Ovary (tissue), 9 donors: ENCODE measurements around the gene SHISA6. TPM values are rescaled to one million over a fixed set of nuclear protein-coding genes. Genes with fewer than 3 reads are reported as not detected.

Source experiments
- DNase-seq, 5 donors: peaks; one replicate each; pipeline ENCODE4 v3.0.0-alpha.2; 2019 to 2020
- H3K27ac ChIP-seq, 2 donors: fragments of 200-600 bp; one replicate each; pipeline versions ENCODE4 v1.5.1 to v1.8.0; 2019 to 2022
- H3K27me3 ChIP-seq: fragments of 200-600 bp; one replicate; pipeline ENCODE4 v1.8.0; 2022
- H3K36me3 ChIP-seq: fragments of 200-600 bp; sonication (generic); one replicate; pipeline ENCODE4 v1.5.1; 2019
- H3K4me1 ChIP-seq: one replicate; pipeline ENCODE4 v1.8.1; 2013; ENCODE audit warnings: mild to moderate bottlenecking, moderate library complexity; ENCODE audit not compliant: insufficient read depth
- H3K4me3 ChIP-seq: fragments of 200-600 bp; sonication (generic); one replicate; pipeline ENCODE4 v1.5.1; 2017
- H3K9me3 ChIP-seq, 2 donors: fragments of 200-600 bp in 1 of 2; sonication (generic) in 1 of 2; one replicate each; pipeline versions ENCODE4 v1.5.1 to v1.8.1; 2013 to 2019; ENCODE audit warnings: mild to moderate bottlenecking in 1 of 2, moderate library complexity in 1 of 2
- CTCF ChIP-seq, 3 donors: fragments of 450-650 bp in 2 of 3; fragments of 200-600 bp in 1 of 3; IDR thresholded peaks; one replicate each; pipeline versions ENCODE4 v1.5.1 to v1.8.0; 2016 to 2022; ENCODE audit warnings: antibody characterized with exemption in 3 of 3, mild to moderate bottlenecking in 1 of 3
- EP300 ChIP-seq: sonication (generic); formaldehyde crosslinking; IDR thresholded peaks from one replicate; pipeline ENCODE4 v1.6.1; 2017; ENCODE audit warnings: antibody characterized with exemption
- POLR2A ChIP-seq: fragments of 450-650 bp; IDR thresholded peaks from one replicate; pipeline ENCODE4 v1.6.1; 2017; ENCODE audit warnings: antibody characterized with exemption, mild to moderate bottlenecking, moderate library complexity
- WGBS, 3 donors: extraction: QIAGEN DNeasy Blood & Tissue Kit in 1 of 3; methylation state at CpG; one replicate each; pipeline versions ENCODE4 v1.1.5 to v1.1.7; 2013 to 2017; 5-methylcytosine and 5-hydroxymethylcytosine counted together
- intact Hi-C, 4 donors: fragments of 100-400 bp; cut with DNase I; formaldehyde crosslinking; loops; one replicate each; pipeline versions ENCODE4 v1.11.0 to v1.15.1; 2022 to 2023
- polyA plus RNA-seq, 2 donors: library from polyadenylated mRNA; stranded (reverse); fragments of 200-250 nt in 1 of 2; fragments of 350-450 nt in 1 of 2; fragmentation: Illumina TruSeq in 1 of 2; extraction: RNeasy Lipid Tissue Mini Kit (QIAGEN cat#74804) in 1 of 2; gene quantifications; one replicate each; pipeline ENCODE4 v1.2.3, GENCODE V29; 2013 to 2014
- total RNA-seq, 7 donors: library from RNA; depleted of rRNA in 2 of 7; stranded (reverse); fragments of >200 nt in 2 of 7; fragmentation: NEBNext Ultra II Directional in 3 of 7; extraction: Animal tissue kit (Norgen Biotek cat#: 25700) in 3 of 7; gene quantifications; one replicate each; pipeline versions ENCODE4 v1.1.0 to v1.2.4, GENCODE V29; 2016 to 2023
- donor health status: DM: no; HTN: no; CAD: no; lungs with moderate emphysema.
- donor health status: DM: no; HTN: no; CAD: no.
- donor health status: Bipolar disorder and iron deficiency.
- donor health status: DM: yes; HTN: yes; CAD: no.
- donor health status: DM: no; HTN: no; CAD: no.
- donor health status: DM: yes; HTN: yes; CAD: no.

Gene SHISA6
- total and polyA plus RNA-seq, 9 donors = 0.10 to 1.5 (median 0.38) TPM

- intact Hi-C loops = no loop called here
- H3K9me3 ChIP-seq = no peaks in the 10 kb centered on the region
- no peak for DNase-seq
- no peak for TF ChIP-seq CTCF (IDR thresholded peaks at IDR 0.05)
- TF ChIP-seq POLR2A = no peak
- TF ChIP-seq EP300 = no peak
- H3K27me3 ChIP-seq = no peaks in the 10 kb centered on the region
- no peak overlapping the region for H3K4me3 ChIP-seq
- no peaks in the 10 kb centered on the region for H3K36me3 ChIP-seq
- no peak overlapping the region for H3K27ac ChIP-seq
- no peaks in the 10 kb centered on the region for H3K4me1 ChIP-seq
- 34 to 64% (median 63%) methylated on average over 4 of the region's 4 CpGs for WGBS, 3 donors
Measured at GRCh38 chr17:11565591-11565990, 324.6 kb downstream of the SHISA6 start.

- no peaks in the 10 kb centered on the region for H3K36me3 ChIP-seq
- no peak overlapping the region for H3K27ac ChIP-seq
- TF ChIP-seq CTCF (IDR thresholded peaks at IDR 0.05) (no peak), POLR2A (no peak), EP300 (no peak)
- no peaks in the 10 kb centered on the region for H3K27me3 ChIP-seq
- H3K9me3 ChIP-seq = no peaks in the 10 kb centered on the region
- no peak overlapping the region for H3K4me3 ChIP-seq
- intact Hi-C loops = no loop called here
- no peaks in the 10 kb centered on the region for H3K4me1 ChIP-seq
- 76 to 84% (median 76%) methylated on average over 3 of the region's 3 CpGs for WGBS, 3 donors
- DNase-seq = no peak
Measured at GRCh38 chr17:11578998-11579397, 338.0 kb downstream of the SHISA6 start.

DNA sequence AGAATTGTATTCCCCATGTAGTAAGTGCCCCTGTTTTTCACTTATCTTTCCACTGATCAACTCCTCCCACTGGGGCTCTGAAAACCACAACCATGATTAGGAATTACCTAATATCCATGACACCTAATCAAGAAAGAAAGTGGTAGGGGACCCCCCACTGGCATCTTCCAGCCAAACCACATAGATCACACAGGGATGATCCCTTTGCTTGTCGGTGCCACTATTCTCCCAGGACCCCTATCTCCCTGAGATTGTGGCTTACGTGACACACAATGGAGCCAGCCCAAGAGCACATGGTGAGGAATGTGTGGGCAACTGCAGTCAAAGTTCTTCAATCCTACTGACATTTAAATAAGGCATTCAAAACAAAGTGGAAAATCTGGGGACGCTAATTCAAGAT lies 339.7 kb downstream of the SHISA6 start:
- Histone ChIP-seq H3K4me3 (no peak overlapping the region), H3K9me3 (no peaks in the 10 kb centered on the region), H3K27ac (no peak overlapping the region), H3K4me1 (no peaks in the 10 kb centered on the region), H3K36me3 (no peaks in the 10 kb centered on the region), H3K27me3 (no peaks in the 10 kb centered on the region)
- intact Hi-C loops = no loop called here
- no peak for DNase-seq
- WGBS, 3 donors = 91 to 92% (median 92%) methylated on average over 3 of the region's 3 CpGs
- no peak for TF ChIP-seq CTCF (IDR thresholded peaks at IDR 0.05)
- no peak for TF ChIP-seq EP300
- no peak for TF ChIP-seq POLR2A

GRCh38 chr17:11582217-11582616 lies 341.2 kb downstream of the SHISA6 start:
- TF ChIP-seq CTCF (IDR thresholded peaks at IDR 0.05) (no peak), EP300 (no peak), POLR2A (no peak)
- WGBS, 3 donors = 91 to 97% (median 92%) methylated on average over 5 of the region's 5 CpGs

More at GRCh38 chr17:11582217-11582616, 341.2 kb downstream of the SHISA6 start:
- Histone ChIP-seq H3K4me1 (no peaks in the 10 kb centered on the region), H3K9me3 (no peaks in the 10 kb centered on the region), H3K4me3 (no peak overlapping the region), H3K27ac (no peak overlapping the region), H3K27me3 (no peaks in the 10 kb centered on the region), H3K36me3 (no peaks in the 10 kb centered on the region)
- DNase-seq = no peak
- intact Hi-C loops = no loop called here
